Endothelial cell of umbilical vein (primary cell): ENCODE results near the gene OCRL. TPM values are rescaled to one million over a fixed set of nuclear protein-coding genes. Genes with fewer than 3 reads are reported as not detected.

Experiments used
- BruUV-seq: library from RNA; stranded (reverse); fragments of 400-500 nt; replicated peaks from 2 replicates; lab custom pipeline; 2021; lab: Mats Ljungman, UMichigan
- CTCF ChIA-PET: fragments of 300-600, 350-600 bp; sonication (Branson Sonifier 250); formaldehyde crosslinking; loops from one replicate; lab custom pipeline; 2021; ENCODE audit warnings: antibody characterized with exemption, inconsistent platforms; lab: Charles Lee
- POLR2A ChIA-PET: fragments of 300-600, 350-600 bp; sonication (Branson Sonifier 250); formaldehyde crosslinking; loops from one replicate; lab custom pipeline; 2021; ENCODE audit warnings: antibody characterized with exemption, inconsistent platforms; lab: Charles Lee
- DNase-seq: peaks from one replicate; pipeline ENCODE4 v3.0.0-alpha.2; 2011; ENCODE audit warnings: low read depth, low spot score
- FAIRE-seq: peaks from 2 replicates; lab custom pipeline; 2011; peaks lifted over from hg19 to GRCh38; lab: Jason Lieb, UNC
- H2AFZ ChIP-seq: 2 replicates; pipeline ENCODE4 v1.6.0; 2012; ENCODE audit warnings: low read depth, low read length, control low read depth, inconsistent platforms
- H3K27ac ChIP-seq: 2 replicates; pipeline ENCODE4 v1.5.1; 2011; ENCODE audit warnings: low read depth, mild to moderate bottlenecking, control low read depth, low read length, moderate library complexity; ENCODE audit not compliant: insufficient read depth
- H3K27me3 ChIP-seq, 2 experiments: 2 replicates each; pipeline versions ENCODE4 v1.6.0 to v1.6.1; 2011; ENCODE audit warnings: low read length in 2 of 2, mixed read lengths in 1 of 2; ENCODE audit not compliant: control insufficient read depth in 2 of 2, insufficient read depth in 2 of 2
- H3K36me3 ChIP-seq, 2 experiments: 2 replicates in 1 of 2; 3 replicates in 1 of 2; pipeline ENCODE4 v1.5.1; 2011; ENCODE audit warnings: low read length in 2 of 2, mild to moderate bottlenecking in 1 of 2, moderate library complexity in 1 of 2; ENCODE audit not compliant: control insufficient read depth in 2 of 2, insufficient read depth in 2 of 2; ENCODE audit errors: extremely low read depth in 1 of 2
- H3K4me1 ChIP-seq: 3 replicates; pipeline ENCODE4 v1.5.1; 2011; ENCODE audit warnings: mild to moderate bottlenecking, low read length; ENCODE audit not compliant: control insufficient read depth, insufficient read depth; ENCODE audit errors: extremely low read depth
- H3K4me2 ChIP-seq: 2 replicates; pipeline ENCODE4 v1.6.1; 2011; ENCODE audit warnings: low read length, control low read depth, mixed read lengths; ENCODE audit not compliant: insufficient read depth
- H3K4me3 ChIP-seq, 3 experiments: fragments of 200-600 bp in 1 of 3; sonication (generic), shearing (Covaris generic) in 1 of 3; replicated peaks in 1 of 3; 2 replicates each; pipeline ENCODE4 v1.5.1; 2011 to 2016; ENCODE audit warnings: control low read depth in 3 of 3, low read length in 3 of 3, mild to moderate bottlenecking in 2 of 3, inconsistent platforms in 1 of 3, low read depth in 1 of 3, moderate library complexity in 1 of 3; ENCODE audit not compliant: insufficient read depth in 1 of 3
- H3K79me2 ChIP-seq: 2 replicates; pipeline ENCODE4 v1.6.0; 2012; ENCODE audit warnings: low read length, inconsistent platforms; ENCODE audit not compliant: control insufficient read depth, insufficient read depth
- H3K9ac ChIP-seq: replicated peaks from 2 replicates; pipeline ENCODE3; 2011; ENCODE audit warnings: low read length, control low read depth; ENCODE audit not compliant: insufficient read depth; ENCODE audit errors: extremely low read depth
- H3K9me1 ChIP-seq: replicated peaks from 3 replicates; pipeline ENCODE4 v1.6.0; 2011; ENCODE audit warnings: mild to moderate bottlenecking, low read length; ENCODE audit not compliant: control insufficient read depth, insufficient read depth; ENCODE audit errors: extremely low read depth
- H3K9me3 ChIP-seq: replicated peaks from 2 replicates; pipeline ENCODE4 v1.5.1; 2012; ENCODE audit warnings: low read length, inconsistent platforms; ENCODE audit not compliant: control insufficient read depth, insufficient read depth
- H4K20me1 ChIP-seq: replicated peaks from 2 replicates; pipeline ENCODE3; 2011; ENCODE audit warnings: mild to moderate bottlenecking, low read length; ENCODE audit not compliant: control insufficient read depth, insufficient read depth; ENCODE audit errors: extremely low read depth
- EZH2 ChIP-seq: IDR thresholded peaks from 2 replicates; pipeline ENCODE4 v1.6.1; 2012; ENCODE audit warnings: borderline replicate concordance, low read depth, mild to moderate bottlenecking, moderate library complexity, low read length, inconsistent platforms; ENCODE audit not compliant: severe bottlenecking
- FOS ChIP-seq: IDR thresholded peaks from 2 replicates; pipeline ENCODE4 v1.6.1; 2011; ENCODE audit warnings: mild to moderate bottlenecking, low read length, moderate library complexity, borderline replicate concordance; ENCODE audit not compliant: insufficient read depth
- GATA2 ChIP-seq: IDR thresholded peaks from 2 replicates; pipeline ENCODE4 v1.7.0; 2011; ENCODE audit warnings: low read depth, mild to moderate bottlenecking, moderate library complexity, mixed read lengths, low read length; ENCODE audit not compliant: insufficient read length, insufficient read depth
- JUN ChIP-seq: IDR thresholded peaks from 2 replicates; pipeline ENCODE4 v1.6.1; 2011; ENCODE audit warnings: borderline replicate concordance, low read depth; ENCODE audit not compliant: insufficient read length, insufficient read depth
- MYC ChIP-seq: IDR thresholded peaks from one replicate; pipeline ENCODE4 v1.6.1; 2011; ENCODE audit warnings: mild to moderate bottlenecking, low read depth, low read length
- POLR2A ChIP-seq: IDR thresholded peaks from 2 replicates; pipeline ENCODE4 v1.6.1; 2012; ENCODE audit warnings: low read depth, mild to moderate bottlenecking, control low read depth, low read length
- POLR2AphosphoS5 ChIP-seq: IDR thresholded peaks from 2 replicates; pipeline ENCODE4 v1.6.1; 2012; ENCODE audit warnings: low read depth, mild to moderate bottlenecking, control low read depth, low read length, moderate library complexity; ENCODE audit not compliant: insufficient read depth
- dilution Hi-C: fragments of 300-500 bp; cut with MboI; formaldehyde crosslinking; loops from one replicate; pipeline ENCODE4 v1.15.0; 2019; ENCODE audit warnings: low sequenced_read_pairs; ENCODE audit not compliant: extremely low pct_ligation_motif_present
- intact Hi-C: fragments of 100-400 bp; cut with micrococcal nuclease; formaldehyde crosslinking; loops from one replicate; pipeline ENCODE4 v1.10.0; 2022
- polyA plus RNA-seq, 4 experiments: library from polyadenylated mRNA; depleted of rRNA in 3 of 4; stranded (reverse) in 3 of 4; unstranded in 1 of 4; fragments of >200 nt; gene quantifications; 2 replicates each; pipeline versions ENCODE4 v1.2.1 to v1.2.3, GENCODE V29; 2011 to 2012; ENCODE audit warnings: missing spikeins in 1 of 4
- total RNA-seq: library from RNA; stranded (reverse); gene quantifications from 2 replicates; pipeline ENCODE4 v1.2.3, GENCODE V29; 2021
- TF ChIP-seq, protein P1 (sequence below), 2 donors: IDR thresholded peaks; 1 replicate in 1 of 2; 2 replicates in 1 of 2; pipeline ENCODE4 v1.5.1; 2011; ENCODE audit warnings: low read length in 2 of 2, mild to moderate bottlenecking in 2 of 2, moderate library complexity in 2 of 2, control low read depth in 1 of 2, inconsistent platforms in 1 of 2, low read depth in 1 of 2; ENCODE audit not compliant: insufficient read depth in 1 of 2; ENCODE audit errors: extremely low read depth in 1 of 2
- TF ChIP-seq, protein P2 (sequence below): IDR thresholded peaks from 2 replicates; pipeline ENCODE4 v1.6.1; 2011; ENCODE audit not compliant: insufficient read depth, insufficient read length

The OCRL gene
- total and polyA plus RNA-seq, 2 donors (not counting 3 experiments of a cell fraction or from before 2014, with no cell fraction given), result 14.6 to 20.9 TPM

DNA sequence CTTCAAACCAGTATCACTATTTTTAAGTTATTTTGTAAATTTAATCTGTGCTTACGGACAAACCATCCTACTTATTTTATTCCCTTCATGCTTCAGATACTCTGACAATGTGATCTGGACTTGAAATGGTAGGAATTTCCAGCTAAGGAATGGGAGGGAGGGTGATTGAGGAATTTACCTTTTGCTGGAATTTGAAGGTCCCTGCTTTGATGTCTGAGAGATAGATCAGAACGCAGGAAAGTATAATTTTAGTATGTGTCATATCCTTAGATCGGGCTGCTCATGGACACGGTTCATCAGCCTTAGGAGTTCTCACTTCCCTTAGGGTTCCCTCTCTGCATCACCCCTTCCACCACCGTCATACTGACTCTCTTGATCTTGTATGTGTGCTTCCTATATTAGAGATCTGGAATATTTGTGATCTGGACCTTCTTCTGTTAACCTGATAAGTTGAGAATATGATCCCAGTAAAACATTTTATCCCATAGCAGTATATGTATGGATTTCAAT lies 16.8 kb downstream of the OCRL start:
- intact Hi-C loops (no loop called here), dilution Hi-C loops (no loop called here)
- Histone ChIP-seq H3K9me3 (no peaks in the 10 kb centered on the region), H3K79me2 (no peaks in the 10 kb centered on the region), H4K20me1 (no peaks in the 10 kb centered on the region), H2AFZ (no peak overlapping the region), H3K36me3 (no peaks in the 10 kb centered on the region), H3K4me2 (no peak overlapping the region), H3K9ac (no peak overlapping the region), H3K27ac (no peak overlapping the region), H3K27me3 (no peaks in the 10 kb centered on the region), H3K4me3 (no peak overlapping the region), H3K4me1 (no peaks in the 10 kb centered on the region), H3K9me1 (no peaks in the 10 kb centered on the region)
- no TSS peak for BruUV-seq
- POLR2A ChIA-PET, result no interaction called here
- FAIRE-seq (no peak), DNase-seq (no peak)
- CTCF ChIA-PET, result interaction anchor here (2.3 kb wide), 1 partner anchor 17 kb away, joined by 5 read pairs; the partner anchor contains the start of gene OCRL
- TF ChIP-seq POLR2A (no peak), POLR2AphosphoS5 (no peak), GATA2 (no peak), FOS (no peak), MYC (no peak), JUN (no peak), EZH2 (no peak)
- TF ChIP-seq, protein P1, sequence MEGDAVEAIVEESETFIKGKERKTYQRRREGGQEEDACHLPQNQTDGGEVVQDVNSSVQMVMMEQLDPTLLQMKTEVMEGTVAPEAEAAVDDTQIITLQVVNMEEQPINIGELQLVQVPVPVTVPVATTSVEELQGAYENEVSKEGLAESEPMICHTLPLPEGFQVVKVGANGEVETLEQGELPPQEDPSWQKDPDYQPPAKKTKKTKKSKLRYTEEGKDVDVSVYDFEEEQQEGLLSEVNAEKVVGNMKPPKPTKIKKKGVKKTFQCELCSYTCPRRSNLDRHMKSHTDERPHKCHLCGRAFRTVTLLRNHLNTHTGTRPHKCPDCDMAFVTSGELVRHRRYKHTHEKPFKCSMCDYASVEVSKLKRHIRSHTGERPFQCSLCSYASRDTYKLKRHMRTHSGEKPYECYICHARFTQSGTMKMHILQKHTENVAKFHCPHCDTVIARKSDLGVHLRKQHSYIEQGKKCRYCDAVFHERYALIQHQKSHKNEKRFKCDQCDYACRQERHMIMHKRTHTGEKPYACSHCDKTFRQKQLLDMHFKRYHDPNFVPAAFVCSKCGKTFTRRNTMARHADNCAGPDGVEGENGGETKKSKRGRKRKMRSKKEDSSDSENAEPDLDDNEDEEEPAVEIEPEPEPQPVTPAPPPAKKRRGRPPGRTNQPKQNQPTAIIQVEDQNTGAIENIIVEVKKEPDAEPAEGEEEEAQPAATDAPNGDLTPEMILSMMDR (IDR thresholded peaks at IDR 0.05; ENCODE audit: extremely low read depth in 1 of 2, insufficient read depth in 1 of 2, low read depth in 1 of 2, low read length in 2 of 2), result no peak
- TF ChIP-seq, protein P2, sequence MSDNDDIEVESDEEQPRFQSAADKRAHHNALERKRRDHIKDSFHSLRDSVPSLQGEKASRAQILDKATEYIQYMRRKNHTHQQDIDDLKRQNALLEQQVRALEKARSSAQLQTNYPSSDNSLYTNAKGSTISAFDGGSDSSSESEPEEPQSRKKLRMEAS, result no peak
